ENCODE measurements around the gene PPP1R15B. TPM values are rescaled to one million over a fixed set of nuclear protein-coding genes. Genes with fewer than 3 reads are reported as not detected.

Gene PPP1R15B
- polyA plus RNA-seq, 1 donor (not counting 4 experiments of a cell fraction or from before 2014, with no cell fraction given): 19.1 TPM

- Histone ChIP-seq H3K4me2 (ENCODE audit: control insufficient read depth, extremely low read depth, insufficient read depth, low read depth, low read length) (peak overlapping the region; percentile 74), H3K27ac (ENCODE audit: control insufficient read depth, insufficient read depth, low read length) (peak overlapping the region; percentile 98), H3K9me3 (ENCODE audit: control insufficient read depth, low read depth, low read length) (no peaks in the 10 kb centered on the region), H3K36me3 (ENCODE audit: control insufficient read depth in 2 of 2, extremely low read depth in 1 of 2, insufficient read depth in 2 of 2, low read length in 2 of 2) (peaks cover 4 to 23% of the 10 kb centered on the region in 2 experiments), H2AFZ (ENCODE audit: control insufficient read depth, low read length) (no peak overlapping the region), H3K4me1 (ENCODE audit: control insufficient read depth, extremely low read depth, insufficient read depth, low read length) (peaks cover 7% of the 10 kb centered on the region), H3K9ac (ENCODE audit: control insufficient read depth, extremely low read depth, insufficient read depth, low read length) (peak overlapping the region; percentile 99), H4K20me1 (ENCODE audit: control insufficient read depth, extremely low read depth, insufficient read depth, low read length) (peaks cover 27% of the 10 kb centered on the region), H3K27me3 (ENCODE audit: control insufficient read depth, extremely low read depth, insufficient read depth, low read length) (no peaks in the 10 kb centered on the region), H3K9me1 (ENCODE audit: control insufficient read depth, extremely low read depth, insufficient read depth, low read length) (no peaks in the 10 kb centered on the region), H3K79me2 (ENCODE audit: control insufficient read depth, insufficient read depth, low read length) (peaks cover 74% of the 10 kb centered on the region), H3K4me3 (ENCODE audit: control insufficient read depth in 2 of 3, extremely low read depth in 1 of 3, insufficient read depth in 2 of 3, low read depth in 1 of 3, low read length in 3 of 3) (peak overlapping the region; percentile 88 to 100 (median 89))
- TF ChIP-seq EZH2 (IDR thresholded peaks at IDR 0.05; ENCODE audit: low read length) (no peak), CTCF (optimal IDR thresholded peaks at IDR 0.05 in 1 of 3, IDR thresholded peaks at IDR 0.05 in 1 of 3, conservative IDR thresholded peaks at IDR 0.05 in 1 of 3; ENCODE audit: extremely low read depth in 1 of 3, insufficient read depth in 2 of 3, low read length in 3 of 3) (no peak)
- DNase-seq (ENCODE audit: low read depth, low spot score) (no peak), FAIRE-seq (no peak)
- dilution Hi-C loops (cut with MboI; ENCODE audit: extremely low pct_ligation_motif_present, low sequenced_read_pairs): no loop called here
These were observed 2.5 kb downstream of the PPP1R15B start for GRCh38 chr1:204409123-204409522.

GRCh38 chr1:204408602-204409001 lies 3.0 kb downstream of the PPP1R15B start:
- H4K20me1 ChIP-seq (ENCODE audit: control insufficient read depth, extremely low read depth, insufficient read depth, low read length): peaks cover 27% of the 10 kb centered on the region
- peak overlapping the region; percentile 98 for H3K27ac ChIP-seq (ENCODE audit: control insufficient read depth, insufficient read depth, low read length)

More at GRCh38 chr1:204408602-204409001, 3.0 kb downstream of the PPP1R15B start:
- no peak for DNase-seq (ENCODE audit: low read depth, low spot score)
- Histone ChIP-seq H3K4me1 (ENCODE audit: control insufficient read depth, extremely low read depth, insufficient read depth, low read length) (peaks cover 7% of the 10 kb centered on the region), H3K4me2 (ENCODE audit: control insufficient read depth, extremely low read depth, insufficient read depth, low read depth, low read length) (peak overlapping the region; percentile 74), H3K9ac (ENCODE audit: control insufficient read depth, extremely low read depth, insufficient read depth, low read length) (peak overlapping the region; percentile 99), H3K27me3 (ENCODE audit: control insufficient read depth, extremely low read depth, insufficient read depth, low read length) (no peaks in the 10 kb centered on the region), H2AFZ (ENCODE audit: control insufficient read depth, low read length) (no peak overlapping the region), H3K9me3 (ENCODE audit: control insufficient read depth, low read depth, low read length) (no peaks in the 10 kb centered on the region), H3K4me3 (ENCODE audit: control insufficient read depth in 2 of 3, extremely low read depth in 1 of 3, insufficient read depth in 2 of 3, low read depth in 1 of 3, low read length in 3 of 3) (peak overlapping the region; percentile 88 to 100 (median 89)), H3K36me3 (ENCODE audit: control insufficient read depth in 2 of 2, extremely low read depth in 1 of 2, insufficient read depth in 2 of 2, low read length in 2 of 2) (peaks cover 7 to 27% of the 10 kb centered on the region in 2 experiments), H3K9me1 (ENCODE audit: control insufficient read depth, extremely low read depth, insufficient read depth, low read length) (no peaks in the 10 kb centered on the region), H3K79me2 (ENCODE audit: control insufficient read depth, insufficient read depth, low read length) (peaks cover 79% of the 10 kb centered on the region)
- TF ChIP-seq EZH2 (IDR thresholded peaks at IDR 0.05; ENCODE audit: low read length) (no peak), CTCF (optimal IDR thresholded peaks at IDR 0.05 in 1 of 3, IDR thresholded peaks at IDR 0.05 in 1 of 3, conservative IDR thresholded peaks at IDR 0.05 in 1 of 3; ENCODE audit: extremely low read depth in 1 of 3, insufficient read depth in 2 of 3, low read length in 3 of 3) (no peak)
- no peak for FAIRE-seq
- dilution Hi-C loops (cut with MboI; ENCODE audit: extremely low pct_ligation_motif_present, low sequenced_read_pairs): no loop called here
